Coronary artery (tissue), 2 donors: Measurements from ENCODE around the gene TRANK1.

Experiments used
- DNase-seq: peaks from one replicate; pipeline ENCODE4 v3.0.0-alpha.2; 2017; ENCODE audit warnings: low spot score
- H3K27ac ChIP-seq, 2 donors: fragments of 200-600 bp; sonication (generic); one replicate each; pipeline ENCODE4 v1.5.1; 2016 to 2019
- H3K4me3 ChIP-seq: fragments of 200-600 bp; sonication (generic); 2 replicates; pipeline ENCODE4 v1.5.1; 2016; ENCODE audit warnings: mild to moderate bottlenecking, moderate library complexity
- TF ChIP-seq, protein P1 (sequence below): fragments of 200-600 bp; sonication (generic); IDR thresholded peaks from one replicate; pipeline ENCODE4 v1.5.1; 2019; ENCODE audit warnings: antibody characterized with exemption

TRANK1 gene

DNA sequence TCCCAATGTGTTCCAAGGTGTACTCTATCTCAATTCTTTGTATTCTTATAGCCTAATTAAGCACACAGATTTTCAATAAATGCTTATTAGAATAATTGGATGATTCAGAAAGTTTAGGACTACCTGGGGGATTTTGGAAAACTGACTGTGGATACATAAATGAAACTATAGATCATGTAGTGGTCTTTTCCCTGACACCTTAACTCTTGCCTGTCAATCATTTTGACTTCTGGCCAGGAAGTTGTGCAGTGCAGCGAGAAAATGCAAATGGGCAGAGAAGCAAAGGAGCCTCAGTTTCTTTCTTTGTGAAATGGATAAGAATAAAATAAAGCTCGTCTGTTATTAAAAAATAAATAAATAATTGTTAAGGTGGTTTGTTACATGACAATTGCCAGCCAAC, 133.1 kb downstream of the TRANK1 start:
- no peak overlapping the region for H3K27ac ChIP-seq
- no peak for DNase-seq
- no peak overlapping the region for H3K4me3 ChIP-seq
- TF ChIP-seq, protein P1, sequence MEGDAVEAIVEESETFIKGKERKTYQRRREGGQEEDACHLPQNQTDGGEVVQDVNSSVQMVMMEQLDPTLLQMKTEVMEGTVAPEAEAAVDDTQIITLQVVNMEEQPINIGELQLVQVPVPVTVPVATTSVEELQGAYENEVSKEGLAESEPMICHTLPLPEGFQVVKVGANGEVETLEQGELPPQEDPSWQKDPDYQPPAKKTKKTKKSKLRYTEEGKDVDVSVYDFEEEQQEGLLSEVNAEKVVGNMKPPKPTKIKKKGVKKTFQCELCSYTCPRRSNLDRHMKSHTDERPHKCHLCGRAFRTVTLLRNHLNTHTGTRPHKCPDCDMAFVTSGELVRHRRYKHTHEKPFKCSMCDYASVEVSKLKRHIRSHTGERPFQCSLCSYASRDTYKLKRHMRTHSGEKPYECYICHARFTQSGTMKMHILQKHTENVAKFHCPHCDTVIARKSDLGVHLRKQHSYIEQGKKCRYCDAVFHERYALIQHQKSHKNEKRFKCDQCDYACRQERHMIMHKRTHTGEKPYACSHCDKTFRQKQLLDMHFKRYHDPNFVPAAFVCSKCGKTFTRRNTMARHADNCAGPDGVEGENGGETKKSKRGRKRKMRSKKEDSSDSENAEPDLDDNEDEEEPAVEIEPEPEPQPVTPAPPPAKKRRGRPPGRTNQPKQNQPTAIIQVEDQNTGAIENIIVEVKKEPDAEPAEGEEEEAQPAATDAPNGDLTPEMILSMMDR: no peak

DNA sequence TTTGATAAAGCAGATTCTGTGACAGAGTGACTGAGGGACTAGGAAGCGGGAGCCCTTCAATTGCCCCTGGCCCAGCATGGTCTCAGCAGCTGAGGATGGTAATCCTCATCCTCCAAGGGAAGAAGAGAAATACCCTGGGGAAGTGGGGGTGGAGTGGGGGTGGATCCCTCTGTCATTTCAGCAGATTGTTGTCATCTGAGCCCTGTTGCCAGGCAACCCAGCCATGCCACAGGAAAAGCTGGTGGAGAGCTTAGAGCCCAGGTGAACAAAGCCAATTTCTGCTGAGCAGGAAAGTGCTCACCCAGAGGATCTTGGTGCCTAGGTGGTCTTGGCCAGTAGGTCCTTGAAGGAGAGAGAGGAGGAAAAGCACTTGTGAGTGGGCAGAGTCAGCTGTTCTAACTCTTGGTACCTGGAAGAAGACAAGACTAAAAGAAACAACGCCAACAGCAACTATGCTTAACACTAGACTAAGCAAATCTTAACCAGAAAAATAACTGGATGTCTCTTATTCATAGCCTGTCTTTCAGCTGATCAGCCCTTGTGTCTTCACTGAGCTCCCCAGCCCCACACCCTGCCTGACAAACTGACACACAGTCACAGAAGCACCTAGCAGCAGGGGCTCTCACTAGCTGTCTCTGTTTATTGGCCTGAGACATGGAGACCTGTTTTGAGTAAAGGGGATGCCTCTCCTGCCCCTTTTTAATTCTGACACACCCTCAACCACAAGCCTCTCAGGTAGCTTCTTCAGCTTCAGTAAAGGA, 140.4 kb downstream of the TRANK1 start:
- TF ChIP-seq, protein P1: no peak
- DNase-seq: no peak

DNA sequence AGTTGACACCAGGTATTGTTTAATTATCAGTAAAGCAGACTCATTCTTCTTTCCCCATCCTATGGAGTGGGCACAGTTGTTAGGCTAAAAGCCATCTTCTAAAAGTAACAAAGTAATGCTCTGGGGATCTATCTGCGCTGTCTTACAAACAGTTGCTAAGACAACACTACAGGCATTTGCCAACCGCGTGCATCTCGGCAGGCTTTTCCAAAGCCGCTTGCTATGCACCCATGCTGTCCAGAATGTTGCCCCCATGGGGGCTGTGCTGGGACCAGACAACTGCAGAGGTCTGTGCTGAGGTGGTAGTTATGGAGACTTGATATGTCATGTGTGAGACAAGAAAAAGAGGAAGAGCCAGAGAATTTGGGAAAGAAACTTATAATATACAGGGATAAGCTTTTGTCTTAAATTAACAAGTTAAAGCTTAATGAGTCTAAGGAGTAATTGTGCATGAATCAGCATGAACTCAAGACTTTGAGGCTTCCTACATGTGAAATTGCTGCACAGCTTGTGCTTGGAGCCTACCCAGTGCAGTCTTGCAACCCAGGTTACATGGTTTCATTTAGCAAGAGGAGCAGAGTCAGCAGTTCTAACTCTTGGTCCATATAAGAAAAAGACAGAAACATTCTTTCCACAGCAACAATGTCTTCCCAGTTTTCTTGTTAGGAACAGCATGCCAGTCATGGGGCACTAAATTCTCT, 141.6 kb downstream of the TRANK1 start:
- TF ChIP-seq, protein P1: no peak
- Histone ChIP-seq H3K4me3 (no peak overlapping the region), H3K27ac (no peak overlapping the region)
- DNase-seq: no peak

More for the DNA sequence above, 140.4 kb downstream of the TRANK1 start:
- no peak overlapping the region for H3K4me3 ChIP-seq
- no peak overlapping the region for H3K27ac ChIP-seq

DNA sequence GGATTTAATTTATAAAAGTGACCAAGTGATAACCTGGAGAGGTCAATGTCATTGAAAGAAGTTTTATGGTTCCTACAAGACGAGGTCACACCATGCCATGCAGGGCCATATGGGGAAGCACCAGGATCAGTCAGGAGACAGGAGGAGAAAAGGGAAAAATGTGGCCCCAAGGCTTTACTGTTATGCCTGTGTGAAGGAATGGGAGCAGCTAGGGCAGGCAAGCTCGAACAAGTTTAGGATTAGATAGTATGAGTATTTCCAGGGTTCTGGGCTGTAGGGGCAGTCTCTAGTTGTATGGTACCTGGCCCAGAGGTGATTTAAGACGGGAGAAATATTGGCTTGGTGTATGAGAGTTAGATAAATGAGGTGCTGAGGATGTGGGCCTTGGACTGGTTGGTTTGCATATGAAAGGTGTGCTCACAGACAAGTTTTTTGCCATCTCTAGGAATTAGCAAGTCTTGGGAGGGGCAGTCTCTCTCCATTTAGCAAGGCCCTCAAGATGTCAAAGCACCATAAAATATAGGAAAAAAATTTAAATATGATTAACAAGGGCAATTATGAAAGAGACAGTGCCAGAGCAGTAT, 144.2 kb downstream of the TRANK1 start:
- TF ChIP-seq, protein P1: no peak
- no peak overlapping the region for H3K27ac ChIP-seq

DNA sequence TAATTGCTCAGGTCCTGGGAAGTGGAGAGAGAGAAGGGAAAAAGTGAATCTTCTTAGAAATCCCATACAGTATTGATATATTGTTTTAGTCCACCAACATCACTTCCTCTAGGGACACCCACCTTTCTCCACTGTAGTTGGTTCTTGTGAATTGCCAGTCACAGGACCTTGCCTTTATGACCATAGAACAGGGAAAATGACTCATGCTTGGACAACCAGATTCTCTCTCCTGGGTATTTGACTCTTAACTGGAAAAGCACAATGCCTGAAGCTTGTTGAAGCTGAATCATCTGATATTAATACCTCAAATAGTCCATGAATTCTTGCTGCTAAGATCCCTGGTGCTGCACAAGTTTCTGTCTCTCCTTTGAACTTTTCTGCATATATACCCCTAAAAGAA, 148.0 kb downstream of the TRANK1 start:
- Histone ChIP-seq H3K4me3 (no peak overlapping the region), H3K27ac (no peak overlapping the region)
- DNase-seq: no peak
- TF ChIP-seq, protein P1: no peak

More for the DNA sequence above, 144.2 kb downstream of the TRANK1 start:
- H3K4me3 ChIP-seq: no peak overlapping the region
- no peak for DNase-seq

DNA sequence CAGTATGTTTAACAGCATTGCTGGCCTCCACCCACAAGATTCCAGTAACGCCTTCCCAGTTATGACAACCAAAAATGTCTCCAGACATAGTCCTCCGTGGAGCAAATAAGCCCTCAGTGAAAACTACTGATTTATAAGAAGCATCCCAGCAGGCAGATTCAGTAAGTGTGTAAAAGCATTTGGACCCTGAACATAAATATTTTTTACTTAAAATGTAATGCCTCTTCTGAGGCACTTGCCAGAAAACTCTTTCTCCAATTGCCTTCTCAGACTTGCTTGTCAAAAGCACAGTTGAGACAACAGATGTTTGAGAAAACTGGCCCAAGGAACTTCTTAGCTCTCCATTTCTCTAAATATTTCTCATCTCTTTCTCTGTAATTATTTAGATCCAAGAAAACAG, 148.7 kb downstream of the TRANK1 start:
- DNase-seq: no peak
- TF ChIP-seq, protein P1: no peak
- Histone ChIP-seq H3K27ac (no peak overlapping the region), H3K4me3 (no peak overlapping the region)
